ENCODE data around the gene KLHL7. TPM values are rescaled to one million over a fixed set of nuclear protein-coding genes. Genes with fewer than 3 reads are reported as not detected.

Gene KLHL7
- total and polyA plus RNA-seq, 9 of the 15 experiments (the other 6 are each of a cell fraction or from before 2014, with no cell fraction given) = 4.2 to 63.1 (median 32.3) TPM

DNA sequence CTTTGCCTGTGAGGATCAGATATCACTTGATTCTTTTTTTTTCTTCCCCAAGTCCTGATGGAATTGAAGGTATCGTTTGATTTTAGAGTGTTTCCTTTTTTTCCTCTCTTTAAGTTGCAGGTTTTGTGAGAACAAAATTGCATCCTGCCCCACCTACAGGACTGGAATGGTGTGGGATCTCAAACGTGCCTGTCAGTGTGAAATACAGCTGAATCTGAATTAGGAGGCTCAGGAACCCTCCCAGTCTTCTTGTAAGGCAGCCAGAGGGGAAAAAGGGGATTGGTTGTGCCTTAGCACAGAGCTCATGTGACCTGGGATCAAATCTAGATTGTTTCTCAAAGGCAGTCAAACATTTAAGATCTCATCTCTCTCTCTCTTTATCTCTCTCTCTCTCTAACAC, 32.7 kb upstream of the KLHL7 start (continued):
- TF ChIP-seq, protein P1, sequence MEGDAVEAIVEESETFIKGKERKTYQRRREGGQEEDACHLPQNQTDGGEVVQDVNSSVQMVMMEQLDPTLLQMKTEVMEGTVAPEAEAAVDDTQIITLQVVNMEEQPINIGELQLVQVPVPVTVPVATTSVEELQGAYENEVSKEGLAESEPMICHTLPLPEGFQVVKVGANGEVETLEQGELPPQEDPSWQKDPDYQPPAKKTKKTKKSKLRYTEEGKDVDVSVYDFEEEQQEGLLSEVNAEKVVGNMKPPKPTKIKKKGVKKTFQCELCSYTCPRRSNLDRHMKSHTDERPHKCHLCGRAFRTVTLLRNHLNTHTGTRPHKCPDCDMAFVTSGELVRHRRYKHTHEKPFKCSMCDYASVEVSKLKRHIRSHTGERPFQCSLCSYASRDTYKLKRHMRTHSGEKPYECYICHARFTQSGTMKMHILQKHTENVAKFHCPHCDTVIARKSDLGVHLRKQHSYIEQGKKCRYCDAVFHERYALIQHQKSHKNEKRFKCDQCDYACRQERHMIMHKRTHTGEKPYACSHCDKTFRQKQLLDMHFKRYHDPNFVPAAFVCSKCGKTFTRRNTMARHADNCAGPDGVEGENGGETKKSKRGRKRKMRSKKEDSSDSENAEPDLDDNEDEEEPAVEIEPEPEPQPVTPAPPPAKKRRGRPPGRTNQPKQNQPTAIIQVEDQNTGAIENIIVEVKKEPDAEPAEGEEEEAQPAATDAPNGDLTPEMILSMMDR (IDR thresholded peaks at IDR 0.05 in 2 of 3, conservative IDR thresholded peaks at IDR 0.05 in 1 of 3; ENCODE audit: insufficient read depth in 2 of 3, low read depth in 1 of 3, low read length in 3 of 3) = peak in 2 of 3 experiments; percentile 5 to 10; a peak in 1 of 6 replicates
- TF ChIP-seq, protein P2, sequence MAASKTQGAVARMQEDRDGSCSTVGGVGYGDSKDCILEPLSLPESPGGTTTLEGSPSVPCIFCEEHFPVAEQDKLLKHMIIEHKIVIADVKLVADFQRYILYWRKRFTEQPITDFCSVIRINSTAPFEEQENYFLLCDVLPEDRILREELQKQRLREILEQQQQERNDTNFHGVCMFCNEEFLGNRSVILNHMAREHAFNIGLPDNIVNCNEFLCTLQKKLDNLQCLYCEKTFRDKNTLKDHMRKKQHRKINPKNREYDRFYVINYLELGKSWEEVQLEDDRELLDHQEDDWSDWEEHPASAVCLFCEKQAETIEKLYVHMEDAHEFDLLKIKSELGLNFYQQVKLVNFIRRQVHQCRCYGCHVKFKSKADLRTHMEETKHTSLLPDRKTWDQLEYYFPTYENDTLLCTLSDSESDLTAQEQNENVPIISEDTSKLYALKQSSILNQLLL (CRISPR knock-in tag; IDR thresholded peaks at IDR 0.05; ENCODE audit: borderline replicate concordance) = no peak
- TF ChIP-seq, protein P3, sequence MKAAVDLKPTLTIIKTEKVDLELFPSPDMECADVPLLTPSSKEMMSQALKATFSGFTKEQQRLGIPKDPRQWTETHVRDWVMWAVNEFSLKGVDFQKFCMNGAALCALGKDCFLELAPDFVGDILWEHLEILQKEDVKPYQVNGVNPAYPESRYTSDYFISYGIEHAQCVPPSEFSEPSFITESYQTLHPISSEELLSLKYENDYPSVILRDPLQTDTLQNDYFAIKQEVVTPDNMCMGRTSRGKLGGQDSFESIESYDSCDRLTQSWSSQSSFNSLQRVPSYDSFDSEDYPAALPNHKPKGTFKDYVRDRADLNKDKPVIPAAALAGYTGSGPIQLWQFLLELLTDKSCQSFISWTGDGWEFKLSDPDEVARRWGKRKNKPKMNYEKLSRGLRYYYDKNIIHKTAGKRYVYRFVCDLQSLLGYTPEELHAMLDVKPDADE (conservative IDR thresholded peaks at IDR 0.05; ENCODE audit: control insufficient read depth, low read depth, low read length) = no peak
- TF ChIP-seq ZNF24 (IDR thresholded peaks at IDR 0.05) (no peak), BRCA1 (IDR thresholded peaks at IDR 0.05) (no peak), BRCA1 (CRISPR knock-in tag; IDR thresholded peaks at IDR 0.05) (no peak), WHSC1 (IDR thresholded peaks at IDR 0.05; ENCODE audit: low read length) (no peak), ETS2 (tag; IDR thresholded peaks at IDR 0.05; ENCODE audit: borderline replicate concordance, poor library complexity, severe bottlenecking) (no peak)

Data from K562 (cell line).